HG02623 (cell line): ENCODE results near the gene SIPA1L3.
A peak's percentile ranks its signal among the peaks of the same experiment; 100 is the strongest.

ENCODE experiments used
- ATAC-seq: cut with Tn5 transposase; IDR thresholded peaks from one replicate; pipeline ENCODE4 v1.9.1; 2021; ENCODE audit warnings: moderate library complexity; ENCODE audit not compliant: unreplicated experiment

The SIPA1L3 gene

GRCh38 chr19:37975596-37976515, 68.8 kb downstream of the SIPA1L3 start:
- no peak for ATAC-seq

- ATAC-seq = no peak
Measured at GRCh38 chr19:37977391-37977790, 70.4 kb downstream of the SIPA1L3 start.

GRCh38 chr19:37977992-37978391, 71.0 kb downstream of the SIPA1L3 start:
- ATAC-seq = no peak

- ATAC-seq = peak; percentile 37
Measured at GRCh38 chr19:37979547-37980082, 72.6 kb downstream of the SIPA1L3 start.

- no peak for ATAC-seq
Measured at GRCh38 chr19:37980419-37981170, 73.6 kb downstream of the SIPA1L3 start.

GRCh38 chr19:37981785-37982475, 74.9 kb downstream of the SIPA1L3 start:
- ATAC-seq = no peak

- ATAC-seq = no peak
Measured at GRCh38 chr19:37982655-37983054, 75.6 kb downstream of the SIPA1L3 start.

GRCh38 chr19:37983153-37983552, 76.1 kb downstream of the SIPA1L3 start:
- ATAC-seq = no peak

GRCh38 chr19:37983916-37984315, 76.9 kb downstream of the SIPA1L3 start:
- no peak for ATAC-seq

GRCh38 chr19:37986048-37986750, 79.2 kb downstream of the SIPA1L3 start:
- no peak for ATAC-seq

GRCh38 chr19:37987356-37988332, 80.6 kb downstream of the SIPA1L3 start:
- ATAC-seq = no peak

GRCh38 chr19:37988758-37989635, 82.0 kb downstream of the SIPA1L3 start:
- no peak for ATAC-seq

- ATAC-seq = no peak
Measured at GRCh38 chr19:37989855-37990254, 82.8 kb downstream of the SIPA1L3 start.

- ATAC-seq = no peak
Measured at GRCh38 chr19:37990362-37990761, 83.4 kb downstream of the SIPA1L3 start.

- ATAC-seq = no peak
Measured at GRCh38 chr19:37991176-37991835, 84.3 kb downstream of the SIPA1L3 start.

GRCh38 chr19:37991841-37992248, 84.8 kb downstream of the SIPA1L3 start:
- no peak for ATAC-seq

GRCh38 chr19:37992761-37993160, 85.8 kb downstream of the SIPA1L3 start:
- no peak for ATAC-seq

GRCh38 chr19:37994823-37995130, 87.8 kb downstream of the SIPA1L3 start:
- no peak for ATAC-seq
